ENCODE results near the gene BBS4.

DNA sequence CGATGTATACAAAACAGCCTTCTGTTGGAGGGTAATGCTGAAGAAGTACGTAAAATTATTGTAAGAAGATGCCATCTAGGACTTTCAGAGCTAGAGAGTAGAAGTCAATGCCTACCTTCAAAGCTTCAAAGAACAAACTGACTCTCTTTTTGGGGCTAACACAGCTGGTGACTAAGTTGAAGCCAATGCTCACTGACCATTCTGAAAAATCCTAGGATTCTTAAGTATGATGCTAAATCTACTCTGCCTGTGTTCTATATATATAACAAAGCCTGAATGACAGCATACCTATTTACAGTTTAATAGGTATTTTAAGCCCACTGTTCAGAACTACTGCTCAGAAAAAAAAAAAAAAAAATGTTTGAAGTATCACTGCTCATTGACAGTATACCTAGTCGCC is 78.6 kb downstream of the BBS4 start:
- no peak for TF ChIP-seq EZH2 (optimal IDR thresholded peaks at IDR 0.05; ENCODE audit: low read depth, low read length)
- TF ChIP-seq, protein P1, sequence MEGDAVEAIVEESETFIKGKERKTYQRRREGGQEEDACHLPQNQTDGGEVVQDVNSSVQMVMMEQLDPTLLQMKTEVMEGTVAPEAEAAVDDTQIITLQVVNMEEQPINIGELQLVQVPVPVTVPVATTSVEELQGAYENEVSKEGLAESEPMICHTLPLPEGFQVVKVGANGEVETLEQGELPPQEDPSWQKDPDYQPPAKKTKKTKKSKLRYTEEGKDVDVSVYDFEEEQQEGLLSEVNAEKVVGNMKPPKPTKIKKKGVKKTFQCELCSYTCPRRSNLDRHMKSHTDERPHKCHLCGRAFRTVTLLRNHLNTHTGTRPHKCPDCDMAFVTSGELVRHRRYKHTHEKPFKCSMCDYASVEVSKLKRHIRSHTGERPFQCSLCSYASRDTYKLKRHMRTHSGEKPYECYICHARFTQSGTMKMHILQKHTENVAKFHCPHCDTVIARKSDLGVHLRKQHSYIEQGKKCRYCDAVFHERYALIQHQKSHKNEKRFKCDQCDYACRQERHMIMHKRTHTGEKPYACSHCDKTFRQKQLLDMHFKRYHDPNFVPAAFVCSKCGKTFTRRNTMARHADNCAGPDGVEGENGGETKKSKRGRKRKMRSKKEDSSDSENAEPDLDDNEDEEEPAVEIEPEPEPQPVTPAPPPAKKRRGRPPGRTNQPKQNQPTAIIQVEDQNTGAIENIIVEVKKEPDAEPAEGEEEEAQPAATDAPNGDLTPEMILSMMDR (IDR thresholded peaks at IDR 0.05; ENCODE audit: low read length): no peak

All from MM.1S (cell line).